Endothelial cell of umbilical vein (primary cell): ENCODE data around the gene PLPP3.

ENCODE experiments used
- CTCF ChIP-seq, 2 donors: IDR thresholded peaks; 1 replicate in 1 of 2; 2 replicates in 1 of 2; pipeline ENCODE4 v1.5.1; 2011; ENCODE audit warnings: low read length in 2 of 2, mild to moderate bottlenecking in 2 of 2, moderate library complexity in 2 of 2, control low read depth in 1 of 2, inconsistent platforms in 1 of 2, low read depth in 1 of 2; ENCODE audit not compliant: insufficient read depth in 1 of 2; ENCODE audit errors: extremely low read depth in 1 of 2
- MYC ChIP-seq: IDR thresholded peaks from one replicate; pipeline ENCODE4 v1.6.1; 2011; ENCODE audit warnings: mild to moderate bottlenecking, low read depth, low read length
- POLR2A ChIP-seq: IDR thresholded peaks from 2 replicates; pipeline ENCODE4 v1.6.1; 2012; ENCODE audit warnings: low read depth, mild to moderate bottlenecking, control low read depth, low read length

- TF ChIP-seq CTCF (IDR thresholded peaks at IDR 0.05; ENCODE audit: extremely low read depth in 1 of 2, insufficient read depth in 1 of 2, low read depth in 1 of 2, low read length in 2 of 2) (no peak), MYC (no peak), POLR2A (no peak)
Observed at GRCh38 chr1:56555448-56555847, 23.9 kb downstream of the PLPP3 start.
